Stimulated activated CD8-positive, alpha-beta memory T cell treated with anti-CD3 and anti-CD28 coated beads, Interleukin-4, amount 100 ng/mL, for 48 hours (primary cell): Measurements from ENCODE around the gene ESCO1.
"Not testable (repeated sequence)": the region's sequence is repeated elsewhere in the genome, so short reads cannot be mapped to it uniquely, and the experiment has no call there.

Experiments
- DNase-seq: peaks from one replicate; pipeline ENCODE4 v3.0.0-alpha.2; 2020

ESCO1 gene

GRCh38 chr18:21592361-21592760 lies 8.1 kb downstream of the ESCO1 start:
- DNase-seq = not testable (repeated sequence)

- DNase-seq = no peak
Observed at GRCh38 chr18:21584391-21584790, 16.1 kb downstream of the ESCO1 start.

- no peak for DNase-seq
Observed at GRCh38 chr18:21575656-21576055, 24.8 kb downstream of the ESCO1 start.

GRCh38 chr18:21571772-21572171 lies 28.7 kb downstream of the ESCO1 start:
- DNase-seq = no peak

GRCh38 chr18:21559195-21559594 lies 41.3 kb downstream of the ESCO1 start:
- no peak for DNase-seq

GRCh38 chr18:21557607-21558253 lies 42.8 kb downstream of the ESCO1 start:
- DNase-seq = no peak

GRCh38 chr18:21550510-21550970 lies 50.0 kb downstream of the ESCO1 start:
- no peak for DNase-seq

GRCh38 chr18:21548647-21549046 lies 51.9 kb downstream of the ESCO1 start:
- no peak for DNase-seq

- no peak for DNase-seq
Observed at GRCh38 chr18:21546423-21546822, 54.1 kb downstream of the ESCO1 start.

GRCh38 chr18:21538230-21538629 lies 62.3 kb downstream of the ESCO1 start:
- no peak for DNase-seq

- DNase-seq = no peak
Observed at GRCh38 chr18:21534327-21534726, 66.2 kb downstream of the ESCO1 start.

- DNase-seq = no peak
Observed at GRCh38 chr18:21526463-21526862, 74.0 kb downstream of the ESCO1 start.

- DNase-seq = no peak
Observed at GRCh38 chr18:21525916-21526315, 74.6 kb downstream of the ESCO1 start.

GRCh38 chr18:21522530-21522929 lies 78.0 kb downstream of the ESCO1 start:
- DNase-seq = no peak

GRCh38 chr18:21513741-21514140 lies 86.8 kb downstream of the ESCO1 start:
- no peak for DNase-seq

- no peak for DNase-seq
Observed at GRCh38 chr18:21513292-21513691, 87.2 kb downstream of the ESCO1 start.

- DNase-seq = no peak
Observed at GRCh38 chr18:21509062-21509461, 91.4 kb downstream of the ESCO1 start.

GRCh38 chr18:21507913-21508701 lies 92.4 kb downstream of the ESCO1 start:
- no peak for DNase-seq

GRCh38 chr18:21502661-21503060 lies 97.8 kb downstream of the ESCO1 start:
- no peak for DNase-seq

- DNase-seq = no peak
Observed at GRCh38 chr18:21499997-21500396, 100.5 kb downstream of the ESCO1 start.

- no peak for DNase-seq
Observed at GRCh38 chr18:21496277-21496835, 104.1 kb downstream of the ESCO1 start.

- DNase-seq = no peak
Observed at GRCh38 chr18:21490748-21491147, 109.8 kb downstream of the ESCO1 start.

- DNase-seq = no peak
Observed at GRCh38 chr18:21489919-21490495, 110.5 kb downstream of the ESCO1 start.
